HG03064 (cell line): Measurements from ENCODE around the gene KRTAP3-1.
"Not testable (repeated sequence)": the region's sequence is repeated elsewhere in the genome, so short reads cannot be mapped to it uniquely, and the experiment has no call there.

ENCODE experiments used
- ATAC-seq: cut with Tn5 transposase; IDR thresholded peaks from one replicate; pipeline ENCODE4 v1.9.1; 2021; ENCODE audit warnings: low read depth; ENCODE audit not compliant: unreplicated experiment

Gene KRTAP3-1

GRCh38 chr17:41008811-41009210, at the start of gene KRTAP3-1:
TSS of gene KRTAP3-1 (minus strand) at chr17:41009128. CDS start at chr17:41009074, 54 bp downstream.
- ATAC-seq: no peak

- no peak for ATAC-seq
Observed at GRCh38 chr17:41057547-41057946, 48.6 kb upstream of the KRTAP3-1 start.

DNA sequence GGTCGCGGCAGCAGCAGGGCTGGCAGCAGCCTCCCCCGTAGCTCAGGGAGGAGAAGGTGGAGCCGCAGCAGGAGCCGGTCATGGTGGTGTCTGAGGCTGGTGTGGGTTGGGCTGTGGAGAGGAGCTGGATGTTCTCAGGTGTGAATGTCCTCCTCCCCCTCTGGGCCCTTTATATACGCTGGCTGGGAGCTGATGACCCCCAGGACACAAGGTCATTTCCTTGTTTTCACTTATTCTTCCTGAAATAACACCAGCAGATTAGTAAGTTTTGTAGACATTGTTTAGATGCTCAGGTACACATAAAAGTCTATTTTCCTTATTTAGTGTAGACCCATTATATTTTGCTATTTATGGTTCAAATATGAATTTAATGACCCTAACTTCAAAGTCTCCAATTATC, 46.2 kb upstream of the KRTAP3-1 start, which contains the start of gene KRTAP2-2:
Gene KRTAP2-2, minus strand, starts transcription at position 101 of the 400 bp plus-strand sequence. Its CDS starts 19 bp downstream, at position 82.
- ATAC-seq: not testable (repeated sequence)

DNA sequence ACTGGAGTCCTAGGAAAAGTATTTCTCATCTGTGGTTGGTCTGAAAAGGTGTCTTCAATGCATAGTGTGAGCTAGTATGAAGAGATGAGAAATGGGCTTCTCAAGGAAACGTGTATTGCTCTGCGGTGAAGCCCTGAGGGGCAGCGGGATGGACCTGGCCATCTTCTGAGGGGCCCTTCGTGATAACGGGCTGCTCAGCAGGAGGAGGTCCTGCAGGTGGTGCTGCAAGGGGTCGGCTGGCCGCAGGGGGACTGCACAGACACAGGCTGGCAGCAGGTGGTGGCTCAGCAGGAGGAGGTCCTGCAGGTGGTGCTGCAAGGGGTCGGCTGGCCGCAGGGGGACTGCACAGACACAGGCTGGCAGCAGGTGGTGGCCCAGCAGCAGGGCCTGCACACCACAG, 45.6 kb upstream of the KRTAP3-1 start:
- ATAC-seq: not testable (repeated sequence)

- ATAC-seq: no peak
Observed at GRCh38 chr17:41054025-41054424, 45.1 kb upstream of the KRTAP3-1 start.

- ATAC-seq: no peak
Observed at GRCh38 chr17:41052566-41052965, 43.6 kb upstream of the KRTAP3-1 start.

DNA sequence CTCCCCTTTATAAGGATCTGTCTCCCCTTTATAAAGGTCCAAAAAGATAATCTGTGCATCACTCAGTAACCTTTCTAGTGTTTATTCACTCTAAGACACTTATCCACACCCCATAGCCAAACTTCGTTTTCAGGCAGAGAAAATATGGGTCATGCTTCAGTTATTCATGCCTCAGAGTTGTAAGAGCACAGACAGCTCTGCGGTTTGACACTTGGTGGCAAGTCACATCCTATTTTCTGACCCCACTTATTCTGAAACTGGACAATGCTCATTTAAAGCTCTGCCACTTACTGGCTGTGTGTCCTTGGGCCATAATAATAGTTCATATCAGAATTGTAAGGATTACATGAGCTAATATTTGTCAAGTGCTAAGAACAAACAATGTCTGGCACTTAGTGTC, 40.2 kb upstream of the KRTAP3-1 start:
- no peak for ATAC-seq

DNA sequence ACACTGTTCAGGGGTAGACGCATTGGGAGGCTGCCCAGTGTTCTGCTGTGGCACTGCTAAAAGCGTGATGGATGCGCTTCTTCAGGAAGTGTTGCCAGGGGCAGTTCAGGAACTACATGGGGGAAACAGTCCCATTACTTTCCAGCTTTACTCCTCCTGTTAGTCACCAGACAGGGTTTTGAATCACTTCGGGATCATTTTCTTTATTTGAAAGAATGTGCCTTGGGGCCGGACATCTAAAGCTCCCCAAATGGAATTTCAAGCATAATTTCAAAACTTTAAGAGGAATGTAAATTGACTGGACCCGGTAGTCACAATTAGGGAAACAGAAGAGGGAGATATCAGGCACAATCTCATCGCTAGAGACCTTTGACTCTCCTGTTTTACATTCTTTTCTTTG, 39.5 kb upstream of the KRTAP3-1 start:
- no peak for ATAC-seq

- not testable (repeated sequence) for ATAC-seq
Observed at GRCh38 chr17:41046735-41047465, 38.0 kb upstream of the KRTAP3-1 start, which contains the start of gene KRTAP2-1. TSS of gene KRTAP2-1 (minus strand) at chr17:41047316. CDS start at chr17:41047267, 49 bp downstream.

- ATAC-seq: no peak
Observed at GRCh38 chr17:41042953-41043352, 34.0 kb upstream of the KRTAP3-1 start.

DNA sequence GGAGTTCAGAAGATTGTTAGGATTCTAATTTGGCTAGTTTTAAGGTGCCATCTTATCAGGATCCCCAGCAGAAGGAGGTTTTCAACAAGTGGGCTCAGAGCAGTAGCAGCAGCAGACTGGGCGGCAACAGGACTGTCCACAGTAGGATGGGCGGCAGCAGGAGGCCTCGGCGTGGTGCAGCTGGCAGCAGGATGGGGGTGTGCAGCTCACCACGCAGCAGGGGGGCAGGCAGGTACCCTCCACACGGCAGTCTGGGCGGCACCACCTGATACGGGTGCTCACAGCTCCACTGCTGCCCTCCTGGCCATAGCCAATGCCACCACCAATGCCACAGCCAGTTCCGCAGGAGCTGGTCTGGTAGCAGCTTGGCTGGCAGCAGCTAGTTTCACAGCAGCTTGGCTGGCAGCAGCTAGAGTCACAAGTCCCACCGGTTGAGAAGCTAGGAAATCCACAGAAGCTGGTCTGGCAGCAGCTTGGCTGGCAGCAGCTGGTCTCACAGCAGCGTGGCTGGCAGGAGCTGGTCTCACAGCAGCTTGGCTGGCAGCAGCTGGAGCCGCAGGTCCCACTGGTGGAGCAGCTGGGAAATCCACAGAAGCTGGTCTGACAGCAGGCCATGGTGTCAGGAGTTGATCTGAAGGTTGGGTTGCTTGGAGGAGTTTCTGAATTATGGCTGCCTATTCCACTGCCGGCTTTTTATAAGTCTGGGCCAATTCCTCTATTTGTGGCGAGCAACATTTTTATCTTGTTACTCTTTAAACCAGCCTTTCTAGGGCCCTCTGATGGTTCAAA, 32.0 kb upstream of the KRTAP3-1 start, which contains the start of gene KRTAP1-1:
Gene KRTAP1-1, minus strand, starts transcription at position 668 of the 789 bp plus-strand sequence. Its CDS starts 53 bp downstream, at position 615.
- ATAC-seq: not testable (repeated sequence)

DNA sequence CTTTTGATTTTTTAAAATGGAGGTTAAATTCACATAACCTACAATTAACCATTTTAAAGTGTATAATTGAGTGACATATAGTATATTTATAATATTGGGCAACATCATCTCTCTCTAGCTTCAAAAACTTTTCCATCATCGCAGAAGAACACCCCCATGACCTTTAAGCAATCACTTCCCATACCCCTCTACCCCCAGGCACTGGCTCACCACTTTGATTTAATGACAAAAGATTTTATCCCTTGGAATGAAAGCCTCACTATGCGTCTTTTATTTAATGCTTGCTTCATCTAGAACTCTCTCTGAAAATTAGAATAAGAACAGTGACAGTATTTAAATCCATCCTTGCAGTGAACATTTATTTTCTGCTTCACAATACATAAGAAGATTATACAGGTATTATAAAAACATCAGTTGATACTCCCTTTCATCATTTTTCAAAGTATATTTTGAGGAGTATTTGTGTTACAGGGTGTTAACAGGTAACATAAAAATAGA, 29.0 kb upstream of the KRTAP3-1 start:
- ATAC-seq: no peak

GRCh38 chr17:41034346-41034935, 25.5 kb upstream of the KRTAP3-1 start, which contains the start of gene KRTAP1-3:
TSS of gene KRTAP1-3 (minus strand) at chr17:41034874. CDS start at chr17:41034821, 53 bp downstream.
- ATAC-seq: not testable (repeated sequence)

GRCh38 chr17:41029633-41030245, 20.8 kb upstream of the KRTAP3-1 start, which contains the start of gene KRTAP1-4:
TSS of gene KRTAP1-4 (minus strand) at chr17:41030195. CDS start at chr17:41030078, 117 bp downstream.
- ATAC-seq: no peak

DNA sequence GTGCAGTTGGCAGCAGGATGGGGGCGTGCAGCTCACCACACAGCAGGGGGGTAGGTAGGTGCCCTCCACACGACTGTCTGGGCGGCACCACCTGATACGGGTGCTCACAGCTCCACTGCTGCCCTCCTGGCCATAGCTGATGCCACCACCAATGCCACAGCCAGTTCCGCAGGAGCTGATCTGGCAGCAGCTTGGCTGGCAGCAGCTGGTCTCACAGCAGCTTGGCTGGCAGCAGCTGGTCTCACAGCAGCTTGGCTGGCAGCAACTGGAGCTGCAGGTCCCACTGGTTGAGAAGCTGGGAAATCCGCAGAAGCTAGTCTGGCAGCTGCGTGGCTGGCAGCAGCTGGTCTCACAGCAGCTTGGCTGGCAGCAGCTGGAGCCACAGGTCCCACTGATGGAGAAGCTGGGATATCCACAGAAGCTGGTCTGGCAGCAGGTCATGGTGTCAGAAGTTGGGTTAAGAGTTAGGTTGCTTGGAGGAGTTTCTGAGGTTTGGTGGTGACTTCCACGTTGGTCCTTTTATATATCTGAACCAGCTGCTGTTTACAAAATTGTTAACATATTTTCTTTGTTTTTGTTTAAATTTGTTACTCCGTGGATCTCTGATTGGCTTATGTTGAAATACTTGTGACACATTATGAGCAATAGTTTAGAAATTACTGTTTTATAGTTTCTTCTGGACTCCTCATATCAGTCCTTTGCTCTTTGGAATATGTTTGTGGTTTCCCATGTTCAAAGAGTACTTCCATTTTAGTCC, 18.0 kb upstream of the KRTAP3-1 start, which contains the start of gene KRTAP1-5:
Gene KRTAP1-5, minus strand, starts transcription at position 494 of the 757 bp plus-strand sequence. Its CDS starts 53 bp downstream, at position 441.
- no peak for ATAC-seq

DNA sequence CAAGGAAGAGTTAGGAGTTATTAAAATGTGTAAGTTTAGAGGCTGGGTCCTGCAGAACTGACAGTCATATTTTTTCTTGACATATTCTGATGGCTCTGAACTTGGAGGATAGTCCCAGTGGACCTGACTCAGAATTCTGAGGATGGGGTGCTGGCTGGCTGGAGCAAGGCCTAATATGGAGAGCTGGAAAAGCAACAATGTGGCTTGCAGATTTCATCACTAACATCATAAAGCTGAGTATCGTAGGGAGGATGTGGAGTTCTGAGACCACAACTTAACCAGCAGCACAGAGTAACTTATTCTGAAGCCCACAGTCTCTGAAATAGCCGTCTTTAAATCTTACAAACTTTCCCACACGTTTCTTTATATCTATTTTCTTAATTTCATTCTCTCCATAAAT, 15.8 kb upstream of the KRTAP3-1 start:
- no peak for ATAC-seq

- ATAC-seq: no peak
Observed at GRCh38 chr17:41020336-41020735, 11.4 kb upstream of the KRTAP3-1 start.

GRCh38 chr17:41019415-41019814, 10.5 kb upstream of the KRTAP3-1 start:
- ATAC-seq: no peak

DNA sequence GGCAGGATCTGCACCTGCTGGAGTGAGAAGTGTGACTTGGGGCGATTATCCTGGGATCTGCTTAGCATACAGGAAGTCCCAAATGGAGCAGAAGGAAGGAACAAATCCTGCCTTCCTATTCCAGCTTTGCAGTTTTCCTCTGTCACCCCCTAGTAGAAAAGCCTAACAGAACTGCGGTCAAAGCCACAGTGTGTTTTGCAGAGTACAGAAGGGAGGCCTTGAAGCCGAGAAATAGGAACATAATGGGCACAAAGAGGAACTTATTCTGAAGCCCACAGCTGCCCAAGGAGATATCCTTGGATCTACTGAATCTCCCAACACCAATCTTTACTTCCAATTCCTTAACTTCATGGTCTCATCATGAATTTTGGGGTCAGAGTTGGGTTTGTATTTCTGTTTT, 9.6 kb upstream of the KRTAP3-1 start:
- no peak for ATAC-seq
